ENCODE results near the gene ACTN3.

Gene ACTN3

DNA sequence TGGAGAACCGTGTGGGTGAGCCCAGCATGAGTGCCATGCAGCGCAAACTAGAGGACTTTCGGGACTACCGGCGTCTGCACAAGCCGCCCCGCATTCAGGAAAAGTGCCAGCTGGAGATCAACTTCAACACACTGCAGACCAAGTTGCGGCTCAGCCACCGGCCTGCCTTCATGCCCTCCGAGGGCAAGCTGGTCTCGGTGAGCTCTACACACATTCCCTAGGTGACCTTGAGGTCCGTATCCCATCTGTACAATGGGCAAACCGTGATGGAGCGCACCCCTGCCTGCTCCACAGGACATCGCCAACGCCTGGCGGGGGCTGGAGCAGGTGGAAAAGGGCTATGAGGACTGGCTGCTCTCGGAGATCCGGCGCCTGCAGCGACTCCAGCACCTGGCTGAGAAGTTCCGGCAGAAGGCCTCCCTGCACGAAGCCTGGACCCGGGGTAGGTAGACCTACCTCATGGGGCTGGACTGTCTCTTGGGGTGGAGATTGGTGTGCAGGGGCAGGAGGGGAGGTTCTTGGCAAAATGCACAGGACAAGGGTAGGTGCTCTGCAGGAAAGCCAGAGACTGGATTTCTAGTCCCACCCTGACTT, 11.1 kb downstream of the ACTN3 start:
- WGBS = 93% methylated on average over 24 of the region's 24 CpGs
- H3K36me3 ChIP-seq (ENCODE audit: insufficient read depth, low read length) = peaks cover 57% of the 10 kb centered on the region; the same call in 1 of the 2 replicates
- no peaks in the 10 kb centered on the region for H3K27me3 ChIP-seq (ENCODE audit: insufficient read depth, low read length)
- H3K4me1 ChIP-seq (ENCODE audit: insufficient read depth, low read length) = no peaks in the 10 kb centered on the region
- H3K4me3 ChIP-seq (ENCODE audit: low read length) = no peak overlapping the region
- H3K27ac ChIP-seq (ENCODE audit: low read depth, low read length) = no peak overlapping the region
- H3K9ac ChIP-seq (ENCODE audit: low read depth, low read length) = no peak overlapping the region
- H3K9me3 ChIP-seq (ENCODE audit: insufficient read depth, low read depth, low read length) = no peaks in the 10 kb centered on the region

DNA sequence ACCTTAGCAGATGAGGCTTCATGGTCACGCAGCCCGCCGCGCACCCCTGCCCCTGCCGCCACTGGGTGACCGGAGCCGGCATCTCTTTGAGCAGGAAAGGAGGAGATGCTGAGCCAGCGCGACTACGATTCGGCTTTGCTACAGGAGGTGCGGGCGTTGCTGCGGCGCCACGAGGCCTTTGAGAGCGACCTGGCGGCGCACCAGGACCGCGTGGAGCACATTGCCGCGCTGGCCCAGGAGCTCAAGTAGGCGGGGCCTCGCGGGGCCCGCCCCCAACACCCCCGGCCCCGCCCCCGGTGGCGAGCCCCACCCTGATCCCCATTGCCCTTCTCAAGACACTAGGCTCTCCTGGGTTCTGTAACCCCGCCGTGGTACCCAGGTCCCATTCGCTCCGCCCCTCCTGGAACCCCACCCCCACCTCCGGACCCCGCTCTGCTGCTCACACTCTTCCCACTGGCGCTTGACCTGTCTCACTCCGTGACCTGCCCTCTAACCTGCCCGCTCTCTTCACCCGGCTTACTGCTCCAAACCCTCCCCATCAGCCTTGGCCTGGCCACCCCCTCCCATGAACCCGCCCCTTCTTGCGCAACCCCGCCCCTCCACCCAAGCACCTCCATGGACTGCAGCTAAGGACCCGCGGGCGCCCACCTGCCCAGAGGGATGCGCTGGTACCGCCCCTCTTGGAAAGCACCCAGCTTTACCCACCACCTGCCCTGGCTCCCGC, 12.6 kb downstream of the ACTN3 start:
- no peak overlapping the region for H3K9ac ChIP-seq (ENCODE audit: low read depth, low read length)
- H3K9me3 ChIP-seq (ENCODE audit: insufficient read depth, low read depth, low read length) = no peaks in the 10 kb centered on the region
- peaks cover 61% of the 10 kb centered on the region; the same call in 1 of the 2 replicates for H3K36me3 ChIP-seq (ENCODE audit: insufficient read depth, low read length)
- H3K27ac ChIP-seq (ENCODE audit: low read depth, low read length) = no peak overlapping the region
- H3K27me3 ChIP-seq (ENCODE audit: insufficient read depth, low read length) = no peaks in the 10 kb centered on the region
- WGBS = 91% methylated on average over 47 of the region's 50 CpGs
- H3K4me1 ChIP-seq (ENCODE audit: insufficient read depth, low read length) = no peaks in the 10 kb centered on the region
- no peak overlapping the region for H3K4me3 ChIP-seq (ENCODE audit: low read length)

DNA sequence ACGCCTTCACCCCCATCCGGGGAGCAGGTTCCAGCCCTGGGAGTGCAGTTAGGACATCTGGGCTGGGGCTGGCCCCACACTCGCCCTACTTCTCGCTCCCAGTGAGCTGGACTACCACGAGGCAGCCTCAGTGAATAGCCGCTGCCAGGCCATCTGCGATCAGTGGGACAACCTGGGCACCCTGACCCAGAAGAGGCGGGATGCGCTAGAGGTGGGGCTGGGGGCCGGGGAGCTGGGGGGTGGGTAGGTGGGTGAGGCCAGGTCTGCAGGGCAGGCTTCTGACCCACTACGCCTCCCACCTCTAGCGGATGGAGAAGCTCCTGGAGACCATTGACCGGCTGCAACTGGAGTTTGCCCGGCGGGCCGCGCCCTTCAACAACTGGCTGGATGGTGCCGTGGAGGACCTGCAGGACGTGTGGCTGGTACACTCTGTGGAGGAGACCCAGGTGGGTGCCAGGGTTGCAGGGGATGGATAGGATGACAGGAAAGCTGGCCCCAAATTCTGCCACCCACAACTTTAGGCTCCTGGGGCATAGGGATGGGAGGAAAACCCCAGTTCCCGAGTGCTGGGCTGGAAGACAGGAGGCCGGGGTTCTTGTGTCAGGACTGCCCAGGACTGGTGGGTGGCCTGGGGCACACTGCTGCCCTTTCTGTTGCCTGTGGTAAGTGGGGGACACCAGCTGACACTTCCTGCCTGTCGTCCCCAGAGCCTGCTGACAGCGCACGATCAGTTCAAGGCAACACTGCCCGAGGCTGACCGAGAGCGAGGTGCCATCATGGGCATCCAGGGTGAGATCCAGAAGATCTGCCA, 13.4 kb downstream of the ACTN3 start:
- Histone ChIP-seq H3K27me3 (ENCODE audit: insufficient read depth, low read length) (no peaks in the 10 kb centered on the region), H3K4me1 (ENCODE audit: insufficient read depth, low read length) (no peaks in the 10 kb centered on the region), H3K27ac (ENCODE audit: low read depth, low read length) (no peak overlapping the region), H3K36me3 (ENCODE audit: insufficient read depth, low read length) (peaks cover 59% of the 10 kb centered on the region; the same call in 1 of the 2 replicates), H3K9ac (ENCODE audit: low read depth, low read length) (no peak overlapping the region), H3K9me3 (ENCODE audit: insufficient read depth, low read depth, low read length) (no peaks in the 10 kb centered on the region), H3K4me3 (ENCODE audit: low read length) (no peak overlapping the region)
- 89% methylated on average over 25 of the region's 27 CpGs for WGBS

DNA sequence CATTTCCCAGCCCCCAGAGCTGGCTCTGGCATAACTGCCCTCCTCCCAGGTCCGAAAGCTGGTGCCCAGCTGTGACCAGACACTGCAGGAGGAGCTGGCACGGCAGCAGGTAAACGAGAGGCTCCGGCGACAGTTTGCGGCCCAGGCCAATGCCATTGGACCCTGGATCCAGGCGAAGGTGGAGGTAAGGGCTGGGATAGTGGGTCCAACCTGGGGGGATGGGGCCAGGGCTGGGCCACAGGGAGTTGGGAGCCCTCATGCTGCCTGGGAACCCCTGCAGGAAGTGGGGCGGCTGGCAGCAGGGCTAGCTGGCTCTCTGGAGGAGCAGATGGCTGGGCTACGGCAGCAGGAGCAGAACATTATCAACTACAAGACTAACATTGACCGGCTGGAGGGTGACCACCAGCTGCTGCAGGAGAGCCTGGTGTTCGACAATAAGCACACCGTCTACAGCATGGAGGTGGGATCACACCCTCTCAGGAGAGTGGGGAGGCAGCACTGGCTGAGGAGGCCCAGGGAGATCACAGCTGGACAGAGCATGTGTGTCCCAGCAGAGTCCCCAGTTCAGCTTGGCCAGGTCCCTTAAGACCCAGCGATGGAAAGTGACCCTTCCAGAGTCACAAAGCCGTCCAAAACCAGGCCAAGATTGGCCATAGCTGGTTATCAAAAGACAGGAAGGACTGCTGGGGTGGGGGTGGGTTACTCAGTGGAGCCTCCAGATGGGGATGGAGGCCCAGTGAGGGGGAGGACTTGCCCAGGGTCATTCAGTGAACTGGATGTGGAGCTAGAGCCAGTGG, 14.7 kb downstream of the ACTN3 start:
- no peaks in the 10 kb centered on the region for H3K4me1 ChIP-seq (ENCODE audit: insufficient read depth, low read length)
- no peak overlapping the region for H3K27ac ChIP-seq (ENCODE audit: low read depth, low read length)
- H3K36me3 ChIP-seq (ENCODE audit: insufficient read depth, low read length) = peaks cover 46% of the 10 kb centered on the region; the same call in 1 of the 2 replicates
- no peaks in the 10 kb centered on the region for H3K27me3 ChIP-seq (ENCODE audit: insufficient read depth, low read length)
- H3K4me3 ChIP-seq (ENCODE audit: low read length) = no peak overlapping the region
- no peaks in the 10 kb centered on the region for H3K9me3 ChIP-seq (ENCODE audit: insufficient read depth, low read depth, low read length)
- H3K9ac ChIP-seq (ENCODE audit: low read depth, low read length) = no peak overlapping the region
- 94% methylated on average over 14 of the region's 14 CpGs for WGBS

DNA sequence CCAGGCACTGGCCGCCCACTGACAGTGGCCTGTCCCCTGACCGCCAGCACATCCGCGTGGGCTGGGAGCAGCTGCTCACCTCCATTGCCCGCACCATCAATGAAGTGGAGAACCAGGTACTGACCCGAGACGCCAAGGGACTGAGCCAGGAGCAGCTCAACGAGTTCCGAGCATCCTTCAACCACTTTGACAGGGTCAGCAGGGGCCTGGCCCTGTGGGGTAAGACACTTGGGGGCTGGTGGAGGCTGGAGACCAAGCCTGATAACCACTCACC, 15.2 kb downstream of the ACTN3 start:
- 96% methylated on average over 9 of the region's 9 CpGs for WGBS
- H3K4me1 ChIP-seq (ENCODE audit: insufficient read depth, low read length) = no peaks in the 10 kb centered on the region
- no peak overlapping the region for H3K27ac ChIP-seq (ENCODE audit: low read depth, low read length)
- no peak overlapping the region for H3K9ac ChIP-seq (ENCODE audit: low read depth, low read length)
- peaks cover 46% of the 10 kb centered on the region; the same call in 1 of the 2 replicates for H3K36me3 ChIP-seq (ENCODE audit: insufficient read depth, low read length)
- no peaks in the 10 kb centered on the region for H3K27me3 ChIP-seq (ENCODE audit: insufficient read depth, low read length)
- H3K9me3 ChIP-seq (ENCODE audit: insufficient read depth, low read depth, low read length) = no peaks in the 10 kb centered on the region
- H3K4me3 ChIP-seq (ENCODE audit: low read length) = no peak overlapping the region

DNA sequence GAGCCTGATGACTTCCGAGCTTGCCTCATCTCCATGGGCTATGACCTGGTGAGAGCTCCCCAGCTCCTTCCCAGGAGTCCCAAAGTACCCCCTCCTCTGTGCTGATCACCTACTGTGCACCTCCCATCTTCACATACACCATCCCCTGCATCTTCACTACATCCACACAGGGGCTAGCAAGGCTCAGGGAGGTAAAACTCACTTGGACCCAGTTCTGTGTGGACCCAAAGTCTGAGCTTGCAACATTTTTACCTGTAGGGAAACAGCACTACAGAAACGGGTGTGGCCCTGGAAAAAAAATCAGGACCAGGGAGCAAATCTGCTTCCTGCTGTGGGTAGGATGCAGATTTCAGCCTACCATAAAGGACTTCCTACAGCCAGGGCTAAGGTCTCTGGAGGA, 15.6 kb downstream of the ACTN3 start:
- 89% methylated on average over 2 of the region's 2 CpGs for WGBS
- Histone ChIP-seq H3K4me1 (ENCODE audit: insufficient read depth, low read length) (no peaks in the 10 kb centered on the region), H3K4me3 (ENCODE audit: low read length) (no peak overlapping the region), H3K9me3 (ENCODE audit: insufficient read depth, low read depth, low read length) (no peaks in the 10 kb centered on the region), H3K36me3 (ENCODE audit: insufficient read depth, low read length) (peaks cover 44% of the 10 kb centered on the region; the same call in 1 of the 2 replicates), H3K27ac (ENCODE audit: low read depth, low read length) (no peak overlapping the region), H3K9ac (ENCODE audit: low read depth, low read length) (no peak overlapping the region), H3K27me3 (ENCODE audit: insufficient read depth, low read length) (no peaks in the 10 kb centered on the region)

DNA sequence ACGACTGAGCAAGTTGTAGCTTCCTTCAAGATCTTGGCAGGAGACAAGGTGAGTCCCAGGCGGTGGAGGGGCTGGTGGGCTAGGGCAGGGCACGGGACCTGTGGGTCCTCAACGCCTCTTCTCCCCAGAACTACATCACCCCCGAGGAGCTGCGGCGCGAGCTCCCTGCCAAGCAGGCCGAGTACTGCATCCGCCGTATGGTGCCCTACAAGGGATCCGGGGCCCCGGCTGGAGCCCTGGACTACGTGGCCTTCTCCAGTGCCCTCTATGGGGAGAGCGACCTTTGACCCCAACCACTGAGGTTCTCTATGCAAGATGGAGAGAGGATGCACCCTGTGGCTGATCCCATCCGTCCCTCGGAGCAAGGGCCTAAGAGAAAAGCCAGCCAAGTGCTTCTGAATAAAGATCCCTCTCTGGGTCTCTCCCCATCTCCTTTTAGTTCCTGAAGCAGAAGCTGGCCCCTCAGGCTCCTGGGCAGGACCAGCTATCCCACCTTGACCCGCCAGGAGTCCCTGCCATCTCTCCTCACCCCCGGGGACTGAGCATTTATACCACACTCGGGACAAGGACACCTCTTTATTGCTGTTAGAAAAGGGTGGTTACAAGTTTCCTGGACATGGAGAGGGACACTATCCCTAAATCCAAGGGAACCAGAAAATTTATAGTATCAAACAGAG, 16.3 kb downstream of the ACTN3 start:
- whole genome bisulfite sequencing = 93% methylated on average over 19 of the region's 20 CpGs
- no peaks in the 10 kb centered on the region for H3K9me3 ChIP-seq (ENCODE audit: insufficient read depth, low read depth, low read length)
- no peak overlapping the region for H3K9ac ChIP-seq (ENCODE audit: low read depth, low read length)
- no peak overlapping the region for H3K27ac ChIP-seq (ENCODE audit: low read depth, low read length)
- H3K4me1 ChIP-seq (ENCODE audit: insufficient read depth, low read length) = no peaks in the 10 kb centered on the region
- H3K27me3 ChIP-seq (ENCODE audit: insufficient read depth, low read length) = no peaks in the 10 kb centered on the region
- no peak overlapping the region for H3K4me3 ChIP-seq (ENCODE audit: low read length)
- H3K36me3 ChIP-seq (ENCODE audit: insufficient read depth, low read length) = peaks cover 36% of the 10 kb centered on the region; the same call in 1 of the 2 replicates

DNA sequence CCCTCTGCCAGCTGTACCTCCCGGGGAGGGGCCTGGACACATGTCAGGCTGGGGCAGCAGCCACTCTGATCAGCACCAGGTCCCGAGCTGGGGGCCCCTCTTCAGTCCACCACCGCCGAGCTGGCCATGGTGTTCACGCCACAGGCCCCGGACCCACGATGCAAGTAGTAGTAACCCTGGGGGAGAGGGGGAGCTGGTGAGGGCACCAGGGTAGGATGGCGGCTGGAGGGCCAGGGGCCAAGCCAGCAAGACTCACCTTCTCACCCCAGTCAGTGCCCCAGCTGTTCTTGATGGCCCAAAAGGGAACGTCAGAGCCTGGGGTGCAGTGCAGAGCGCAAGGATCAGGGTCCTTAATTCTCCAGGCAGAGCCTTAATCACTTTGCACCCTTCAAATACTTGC, 17.1 kb downstream of the ACTN3 start:
- WGBS = 93% methylated on average over 10 of the region's 10 CpGs
- Histone ChIP-seq H3K36me3 (ENCODE audit: insufficient read depth, low read length) (peaks cover 34% of the 10 kb centered on the region; the same call in 1 of the 2 replicates), H3K27me3 (ENCODE audit: insufficient read depth, low read length) (no peaks in the 10 kb centered on the region), H3K4me3 (ENCODE audit: low read length) (no peak overlapping the region), H3K4me1 (ENCODE audit: insufficient read depth, low read length) (no peaks in the 10 kb centered on the region), H3K9me3 (ENCODE audit: insufficient read depth, low read depth, low read length) (no peaks in the 10 kb centered on the region), H3K9ac (ENCODE audit: low read depth, low read length) (no peak overlapping the region), H3K27ac (ENCODE audit: low read depth, low read length) (no peak overlapping the region)

DNA sequence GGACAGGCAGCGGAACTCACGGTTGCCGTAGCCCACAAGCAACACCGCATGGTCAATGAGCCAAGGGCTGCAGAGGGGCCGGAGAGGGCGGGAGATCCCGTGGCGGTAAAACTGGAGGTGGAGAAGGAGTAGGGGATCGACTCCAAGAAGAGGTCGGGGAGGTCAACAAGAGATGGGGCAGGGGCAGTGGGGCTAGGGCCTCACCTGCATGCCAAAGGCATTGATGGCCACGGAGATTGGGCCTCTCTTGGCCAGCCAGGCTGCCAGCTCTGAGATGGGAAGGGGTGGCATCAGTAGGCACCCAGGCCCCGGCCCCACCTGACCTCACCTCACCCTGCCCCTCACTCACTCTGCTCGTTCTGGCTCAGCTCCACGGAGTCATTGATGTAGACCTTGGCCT, 17.8 kb downstream of the ACTN3 start:
- H3K27ac ChIP-seq (ENCODE audit: low read depth, low read length) = no peak overlapping the region
- H3K4me3 ChIP-seq (ENCODE audit: low read length) = no peak overlapping the region
- no peaks in the 10 kb centered on the region for H3K9me3 ChIP-seq (ENCODE audit: insufficient read depth, low read depth, low read length)
- no peak overlapping the region for H3K9ac ChIP-seq (ENCODE audit: low read depth, low read length)
- 92% methylated on average over 14 of the region's 14 CpGs for WGBS
- H3K36me3 ChIP-seq (ENCODE audit: insufficient read depth, low read length) = peaks cover 31% of the 10 kb centered on the region; the same call in 1 of the 2 replicates
- H3K27me3 ChIP-seq (ENCODE audit: insufficient read depth, low read length) = no peaks in the 10 kb centered on the region
- H3K4me1 ChIP-seq (ENCODE audit: insufficient read depth, low read length) = no peaks in the 10 kb centered on the region

DNA sequence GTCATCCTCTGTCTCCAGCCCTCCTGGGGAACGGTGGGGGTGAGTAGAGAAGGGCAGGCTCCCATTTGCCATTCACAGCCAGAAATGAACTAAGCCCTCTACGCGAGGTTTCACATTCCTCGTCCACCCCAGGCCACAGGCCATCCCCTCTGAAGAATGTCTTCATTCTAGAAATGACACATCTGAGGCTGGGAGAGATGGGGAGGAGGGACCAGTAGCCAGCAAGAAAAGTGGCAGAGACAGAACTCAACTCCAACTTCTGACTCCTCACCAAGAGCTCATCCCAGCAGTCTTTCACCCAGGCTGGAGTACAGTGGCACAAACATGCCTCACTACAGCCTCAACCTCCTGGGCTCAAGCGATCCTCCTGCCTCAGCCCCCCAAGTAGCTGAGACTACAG, 18.3 kb downstream of the ACTN3 start:
- H3K4me1 ChIP-seq (ENCODE audit: insufficient read depth, low read length) = peaks cover 3% of the 10 kb centered on the region
- H3K9ac ChIP-seq (ENCODE audit: low read depth, low read length) = no peak overlapping the region
- peaks cover 31% of the 10 kb centered on the region; the same call in 1 of the 2 replicates for H3K36me3 ChIP-seq (ENCODE audit: insufficient read depth, low read length)
- no peaks in the 10 kb centered on the region for H3K9me3 ChIP-seq (ENCODE audit: insufficient read depth, low read depth, low read length)
- no peaks in the 10 kb centered on the region for H3K27me3 ChIP-seq (ENCODE audit: insufficient read depth, low read length)
- 97% methylated on average over 5 of the region's 5 CpGs for WGBS
- H3K27ac ChIP-seq (ENCODE audit: low read depth, low read length) = no peak overlapping the region
- H3K4me3 ChIP-seq (ENCODE audit: low read length) = no peak overlapping the region

All from HUES64 (cell line).